COLO668 (cell line): ENCODE results near the gene IRGQ.
A peak's percentile ranks its signal among the peaks of the same experiment; 100 is the strongest.
"Not testable (repeated sequence)": the region's sequence is repeated elsewhere in the genome, so short reads cannot be mapped to it uniquely, and the experiment has no call there.

Experiments
- DNase-seq: peaks from one replicate; lab custom pipeline; 2025; ENCODE audit not compliant: unreplicated experiment; lab: John Stamatoyannopoulos, UW

IRGQ gene

DNA sequence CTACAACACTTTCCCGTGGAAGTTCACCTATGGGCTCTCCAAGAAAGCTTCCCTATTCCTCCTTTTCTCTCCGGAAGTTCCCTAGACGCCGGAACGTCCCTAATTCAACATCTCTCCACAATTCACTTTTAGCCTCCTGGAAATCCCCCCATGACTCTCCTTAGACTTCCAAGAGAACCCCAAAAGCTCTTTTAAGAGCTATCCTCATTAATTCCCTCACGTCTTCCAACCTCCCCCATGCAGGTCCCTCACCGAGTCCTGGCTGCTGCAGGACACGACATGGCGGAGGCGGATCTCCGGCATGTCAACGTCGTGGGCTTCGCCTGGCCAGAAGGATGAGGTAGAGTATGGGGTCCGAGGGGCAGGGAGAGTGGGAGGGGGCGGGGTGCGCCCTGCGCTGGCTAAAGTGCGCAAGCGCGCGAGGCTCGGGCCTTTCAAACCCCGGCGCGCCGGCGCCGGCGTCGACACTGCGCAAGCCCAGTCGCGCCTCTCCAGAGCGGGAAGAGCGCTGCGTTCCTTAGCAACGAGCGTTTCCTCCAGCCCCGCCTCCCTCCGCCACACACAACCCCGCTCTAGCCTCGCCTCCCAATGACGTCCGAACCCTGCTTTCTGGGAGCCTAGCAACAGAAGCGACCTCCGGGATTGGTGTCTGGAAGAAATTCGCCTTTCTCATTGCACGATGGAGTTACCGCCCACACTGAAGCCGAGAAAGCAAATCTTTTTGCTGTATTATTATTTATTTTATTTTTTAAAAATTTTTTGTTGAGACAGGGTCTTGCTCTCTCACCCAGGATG lies 20.6 kb downstream of the IRGQ start, which contains the start of the genes PINLYP and XRCC1:
TSS of gene PINLYP (plus strand) at position 646 of the 795 bp plus-strand sequence. CDS start 1,391 bp downstream, outside the sequence.
TSS of gene XRCC1 (minus strand) at position 372 of the 795 bp plus-strand sequence. CDS start at position 303, 69 bp downstream.
- peak; percentile 98 for DNase-seq

DNA sequence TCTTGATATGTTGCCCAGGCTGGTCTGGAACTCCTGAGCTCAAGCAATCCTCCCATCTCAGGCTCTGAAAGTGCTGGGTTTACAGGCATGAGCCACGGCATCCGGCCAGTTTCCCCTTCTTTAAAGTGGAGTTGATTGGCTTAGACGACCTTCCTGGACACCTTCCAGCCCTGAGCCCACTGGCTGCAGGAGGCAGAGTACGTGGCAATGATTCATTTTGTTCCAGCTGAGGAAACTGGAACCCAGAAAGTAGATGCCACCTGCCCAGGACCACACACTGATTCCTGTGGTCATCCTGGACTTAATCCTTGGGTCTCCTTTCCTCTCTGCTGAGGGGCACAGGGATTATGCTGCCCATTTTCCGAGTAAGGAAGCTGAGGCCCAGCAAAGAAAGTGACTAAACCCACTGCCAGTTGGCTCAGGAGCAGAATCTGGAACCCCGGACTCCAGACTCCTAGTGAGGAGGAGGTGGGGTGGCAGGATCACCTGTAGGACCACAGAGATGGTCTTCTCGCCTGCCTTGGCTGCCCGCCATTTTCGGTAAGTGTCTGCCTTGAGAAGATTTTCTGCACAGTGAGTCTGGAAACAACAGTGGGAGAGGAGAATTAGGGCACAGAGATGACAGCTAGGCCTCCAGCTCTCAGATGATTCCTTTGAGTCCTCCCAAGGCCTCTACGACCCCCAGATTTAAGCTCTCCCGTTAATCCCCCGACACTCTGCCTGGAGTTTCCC lies 21.3 kb downstream of the IRGQ start:
- DNase-seq, result no peak

DNA sequence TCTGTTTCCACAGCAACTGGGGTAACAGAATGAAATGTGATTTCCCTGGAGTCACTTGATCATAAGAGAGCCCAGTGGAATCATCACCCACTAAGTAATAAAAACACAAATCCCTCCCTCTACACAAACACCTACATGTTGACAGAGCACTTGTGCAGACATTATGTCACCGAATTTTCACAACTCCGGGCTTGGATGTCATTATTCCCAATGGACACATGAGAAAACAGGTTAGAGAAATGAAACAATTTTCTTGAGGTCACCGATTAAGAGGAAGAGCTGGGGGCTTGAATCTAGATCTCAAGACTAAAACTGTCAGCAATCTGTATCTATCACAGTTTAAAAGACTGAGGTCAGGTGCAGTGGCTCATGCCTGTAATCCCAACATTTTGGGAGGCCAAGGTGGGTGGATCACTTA lies 23.8 kb downstream of the IRGQ start:
- peak; percentile 64 for DNase-seq

DNA sequence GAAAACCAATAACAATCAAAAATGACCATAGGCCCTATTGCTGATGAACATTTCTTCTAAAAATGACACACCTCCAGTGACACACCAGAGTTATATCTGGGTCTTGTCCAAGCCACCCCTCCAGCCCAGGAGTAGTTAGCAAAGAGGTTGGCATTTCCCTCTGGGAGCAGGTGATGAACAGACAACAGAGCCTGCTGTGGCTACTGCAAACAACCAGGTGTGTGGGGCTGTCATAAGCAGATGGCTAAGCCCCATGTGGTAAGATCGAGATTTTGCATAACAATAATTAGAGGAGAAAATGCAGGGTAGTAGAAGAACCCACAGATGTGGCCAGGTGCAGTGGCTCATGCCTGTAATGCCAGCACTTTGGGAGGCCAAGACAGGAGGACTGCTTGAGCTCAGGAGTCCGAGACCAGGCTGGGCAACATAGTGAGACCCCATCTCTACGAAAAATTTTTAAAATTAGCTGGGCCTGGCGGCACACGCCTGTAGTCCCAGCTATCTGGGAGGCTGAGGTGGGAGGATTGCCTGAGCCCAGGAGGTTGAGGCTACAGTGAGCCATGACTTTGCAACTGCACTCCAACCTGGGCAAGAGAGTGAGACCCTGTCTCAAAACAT lies 25.7 kb downstream of the IRGQ start:
- peak; percentile 76 for DNase-seq

DNA sequence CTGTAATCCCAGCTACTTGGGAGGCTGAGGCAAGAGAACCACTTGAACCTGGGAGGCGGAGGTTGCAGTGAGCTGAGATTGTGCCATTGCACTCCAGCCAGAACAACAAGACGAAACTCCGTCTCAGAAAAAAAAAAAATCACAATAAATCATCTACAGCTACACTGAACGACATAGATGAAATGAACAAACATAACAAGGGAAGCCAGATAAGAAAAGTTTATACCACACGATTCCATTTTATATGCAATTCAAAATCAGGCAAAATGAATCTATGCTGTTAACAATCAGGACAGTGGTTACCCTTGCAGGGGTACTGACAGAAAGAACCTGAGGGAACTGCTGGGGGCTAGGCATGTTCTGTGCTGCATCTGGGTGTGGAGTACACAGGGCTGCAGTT lies 26.3 kb downstream of the IRGQ start:
- no peak for DNase-seq

DNA sequence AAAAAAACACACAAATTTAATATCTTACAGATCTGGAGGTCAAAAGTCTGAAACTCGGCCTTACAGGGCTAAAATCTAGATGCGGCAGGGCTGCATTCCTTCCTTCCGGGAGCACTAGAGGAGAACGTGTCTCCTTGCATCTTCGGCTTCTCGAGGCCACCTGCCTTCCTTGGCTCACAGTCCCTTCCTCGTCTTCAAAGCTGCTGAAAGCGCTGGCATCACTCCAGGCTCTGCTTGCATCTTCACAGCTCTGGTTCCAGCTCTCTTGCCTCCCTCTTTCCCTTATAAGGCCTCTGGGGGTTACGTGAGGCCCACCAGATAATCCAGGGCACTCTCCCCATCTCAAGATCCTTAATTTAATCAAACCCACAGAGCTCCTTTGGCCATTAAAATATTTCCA lies 31.1 kb downstream of the IRGQ start:
- no peak for DNase-seq

DNA sequence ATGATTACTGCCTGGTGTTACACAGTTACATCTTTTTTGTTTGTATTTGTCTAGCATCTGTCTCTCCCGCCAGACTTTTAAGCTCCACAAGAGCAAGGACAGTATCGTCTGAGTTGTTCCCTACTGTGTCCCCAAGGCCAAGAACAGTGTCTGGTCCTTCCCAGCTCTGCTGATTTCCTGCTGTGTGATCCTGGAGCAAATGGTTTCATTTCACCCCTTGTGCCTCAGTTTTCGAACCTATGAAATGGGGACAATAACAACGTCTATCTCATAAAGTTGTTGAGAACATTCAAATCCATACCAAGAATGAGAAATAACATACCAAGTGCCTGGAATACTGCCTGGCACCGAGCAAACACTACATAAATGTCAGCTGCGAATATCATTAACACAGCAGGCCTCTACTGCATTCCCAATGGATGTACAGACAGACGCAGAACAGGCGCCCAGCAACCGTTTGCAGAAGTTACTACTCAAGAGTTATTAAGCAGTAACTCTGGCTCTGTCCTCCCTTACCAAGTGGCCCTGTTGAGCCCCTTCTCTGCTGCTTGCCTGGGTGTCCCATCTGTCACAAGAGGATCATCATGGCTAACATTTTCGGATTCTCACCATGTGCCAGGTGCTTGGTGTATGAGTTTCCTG lies 32.0 kb downstream of the IRGQ start:
- no peak for DNase-seq

DNA sequence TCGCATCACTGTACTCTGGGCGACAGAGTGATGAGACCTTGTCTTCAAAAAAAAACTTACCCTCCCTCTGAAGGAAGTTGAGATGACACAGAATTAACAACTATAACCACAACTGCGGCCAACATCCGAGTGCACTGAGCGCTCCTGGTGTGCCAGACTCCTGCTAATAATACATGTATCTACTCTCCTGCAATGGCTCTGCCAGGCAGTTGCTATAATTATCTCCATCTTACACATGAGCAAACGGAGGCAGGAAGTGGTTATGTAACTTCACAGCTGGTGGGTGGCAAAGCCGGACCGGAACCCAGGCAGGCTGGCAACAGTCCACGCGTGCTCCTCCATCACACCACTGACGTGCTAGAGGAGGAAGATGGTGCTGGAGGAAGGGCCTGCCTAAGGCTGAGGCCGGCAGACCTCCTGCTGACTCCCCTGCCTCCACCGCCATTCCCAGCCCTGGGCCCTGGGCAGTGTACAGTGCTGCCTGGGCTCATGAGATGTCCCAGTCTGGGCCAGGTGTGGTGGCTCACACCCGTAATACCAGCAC lies 33.2 kb downstream of the IRGQ start:
- no peak for DNase-seq

DNA sequence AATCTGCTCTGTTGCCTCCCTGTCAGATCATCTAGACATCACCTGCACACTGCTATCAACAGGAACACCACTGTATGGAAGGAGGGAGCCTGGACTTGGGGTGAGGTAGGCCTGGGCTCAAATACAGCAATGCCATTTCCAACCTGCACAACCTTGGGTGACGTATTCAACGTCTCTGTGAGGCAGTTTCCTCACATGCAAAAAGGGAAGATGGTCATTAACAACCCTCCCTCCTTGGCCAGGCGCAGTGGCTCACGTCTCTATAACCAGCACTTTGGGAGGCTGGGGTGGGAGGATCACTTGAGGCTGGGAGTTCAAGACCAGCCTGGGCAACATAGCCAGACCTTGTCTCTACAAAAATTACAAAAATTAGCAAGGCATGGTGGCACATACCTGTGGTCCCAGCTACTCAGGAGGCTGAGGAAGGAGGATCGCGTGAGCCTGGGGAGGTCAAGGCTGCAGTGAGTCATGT lies 33.7 kb downstream of the IRGQ start:
- no peak for DNase-seq

DNA sequence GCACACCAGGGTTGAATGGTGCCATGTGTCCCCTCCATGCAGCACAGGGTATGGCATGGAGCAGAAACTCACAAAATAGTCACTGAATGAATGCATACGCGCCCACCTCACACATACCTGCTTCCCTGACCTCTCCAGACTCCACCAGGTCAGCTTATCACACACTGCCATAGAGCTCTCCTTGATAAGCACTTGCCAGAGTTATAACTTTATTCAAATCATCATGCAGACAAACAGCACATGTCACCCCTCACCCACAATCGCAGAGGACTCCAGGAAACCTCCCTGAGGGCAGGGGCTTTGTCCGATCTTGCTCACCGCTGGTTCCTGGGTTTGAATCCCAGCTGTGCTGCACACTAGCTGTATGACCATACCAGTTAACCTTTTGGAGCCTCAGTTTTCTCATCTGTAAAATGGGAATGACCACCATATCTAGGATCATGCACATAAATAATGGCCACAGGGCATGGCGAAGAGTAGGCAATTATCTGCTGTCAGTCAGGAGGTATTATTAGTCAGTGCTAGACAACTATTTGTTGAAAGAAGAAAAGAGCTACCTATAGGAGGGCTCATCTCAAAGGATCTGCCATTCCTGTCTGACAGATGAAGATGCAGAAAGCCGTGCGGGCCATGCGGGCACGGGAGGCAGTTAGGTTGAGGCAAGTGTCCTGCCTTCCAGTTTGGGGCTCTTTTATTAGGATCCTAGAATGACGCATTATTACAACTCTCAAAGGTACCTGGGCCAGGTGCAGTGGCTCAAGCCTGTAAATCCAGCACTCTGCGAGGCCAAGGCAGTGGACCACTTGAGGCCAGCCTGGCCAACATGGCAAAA lies 34.6 kb downstream of the IRGQ start:
- DNase-seq, result no peak

DNA sequence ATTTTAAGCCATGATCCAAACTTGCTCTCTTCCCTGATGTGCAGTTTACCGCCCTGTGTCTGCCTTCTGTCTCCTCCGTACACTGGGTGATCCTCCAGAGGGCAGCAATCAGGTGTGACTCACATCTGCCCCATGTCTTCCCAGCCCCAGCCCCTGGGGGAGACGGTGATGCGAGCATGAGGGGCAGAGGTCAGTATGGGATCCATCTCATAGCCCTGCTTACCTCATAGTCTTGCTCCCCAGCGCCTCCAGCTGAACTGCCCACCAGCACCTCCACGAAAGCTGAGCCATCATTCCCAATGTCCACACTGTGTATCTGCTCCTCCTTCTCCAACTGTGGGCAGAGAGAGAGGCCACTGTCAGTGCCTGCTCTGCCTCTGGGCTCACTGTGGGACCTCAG lies 35.2 kb downstream of the IRGQ start:
- DNase-seq, result no peak

DNA sequence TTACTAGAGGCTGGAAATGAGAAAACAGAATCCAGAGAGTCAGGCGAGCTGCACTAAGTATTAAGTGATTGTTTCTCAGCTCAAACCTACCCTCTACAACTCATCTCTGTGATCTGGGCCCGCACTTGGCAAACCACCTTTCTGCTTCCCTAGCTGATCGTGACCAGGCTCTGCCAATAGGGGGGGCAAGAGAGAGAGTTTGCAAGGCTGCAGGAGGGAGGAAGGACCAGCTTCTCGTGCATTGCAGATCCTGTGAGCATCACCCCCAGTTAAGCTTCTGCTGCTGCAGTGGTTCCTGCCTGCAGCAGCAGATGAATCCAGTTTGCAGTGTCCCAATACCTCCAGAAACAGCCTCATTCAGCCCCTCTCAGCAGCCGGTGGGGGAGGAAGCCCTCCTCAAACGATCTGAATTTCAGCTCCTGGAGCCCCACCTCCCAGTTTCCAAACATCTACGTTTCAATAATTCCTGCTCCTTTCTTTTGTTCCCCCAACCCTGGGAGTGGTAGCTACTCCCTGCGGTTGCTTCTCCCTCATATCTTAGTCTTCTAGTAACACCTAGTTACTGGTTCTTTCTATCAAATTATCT lies 40.7 kb downstream of the IRGQ start:
- peak; percentile 70 for DNase-seq

DNA sequence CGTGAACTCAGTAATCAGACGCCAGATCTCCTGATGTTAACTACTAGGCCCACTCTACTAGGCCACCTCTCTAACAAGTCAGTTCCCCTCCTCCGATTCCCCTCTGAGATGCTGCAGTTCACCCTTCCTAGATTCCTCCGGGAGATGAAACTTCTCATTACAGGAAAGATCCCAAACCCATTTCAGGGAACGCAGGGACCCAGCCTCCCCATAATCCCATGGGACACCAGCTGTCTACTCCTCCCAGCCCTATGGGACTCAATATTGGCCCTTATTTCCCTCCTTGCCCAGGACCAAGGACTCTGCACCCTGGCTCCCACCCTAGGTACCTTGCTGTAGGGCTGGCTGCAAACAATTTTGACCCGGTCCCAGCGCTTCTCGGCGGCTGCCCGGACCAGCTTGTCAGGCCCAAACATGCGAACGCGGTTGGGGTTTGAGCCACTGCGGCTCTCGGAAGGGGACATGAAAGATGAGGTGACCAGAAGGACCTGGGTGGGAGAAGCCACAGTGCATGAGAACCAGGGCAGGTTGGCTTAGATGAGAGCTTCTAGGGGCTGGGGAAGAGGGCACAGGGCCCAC lies 41.5 kb downstream of the IRGQ start:
- DNase-seq, result no peak

DNA sequence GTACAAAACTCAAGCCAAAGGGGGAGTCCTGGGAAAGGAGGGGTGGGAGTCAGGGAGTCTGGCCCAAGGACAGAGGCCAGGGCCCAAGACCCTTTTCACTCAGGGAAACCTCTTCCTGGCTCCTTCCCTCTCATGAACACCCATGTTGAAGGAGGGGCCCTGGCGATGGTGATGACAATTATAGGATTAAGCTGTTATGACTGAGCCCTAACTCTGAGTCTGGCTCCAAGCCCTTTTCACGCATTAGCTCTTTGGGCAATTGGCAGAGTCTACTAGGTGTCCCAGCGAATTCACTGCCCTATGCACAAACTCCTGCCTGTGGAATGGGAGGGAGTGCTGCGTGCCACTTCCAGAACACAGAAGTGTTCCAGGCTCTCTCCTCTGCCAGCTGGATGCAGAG lies 42.3 kb downstream of the IRGQ start:
- DNase-seq, result no peak

DNA sequence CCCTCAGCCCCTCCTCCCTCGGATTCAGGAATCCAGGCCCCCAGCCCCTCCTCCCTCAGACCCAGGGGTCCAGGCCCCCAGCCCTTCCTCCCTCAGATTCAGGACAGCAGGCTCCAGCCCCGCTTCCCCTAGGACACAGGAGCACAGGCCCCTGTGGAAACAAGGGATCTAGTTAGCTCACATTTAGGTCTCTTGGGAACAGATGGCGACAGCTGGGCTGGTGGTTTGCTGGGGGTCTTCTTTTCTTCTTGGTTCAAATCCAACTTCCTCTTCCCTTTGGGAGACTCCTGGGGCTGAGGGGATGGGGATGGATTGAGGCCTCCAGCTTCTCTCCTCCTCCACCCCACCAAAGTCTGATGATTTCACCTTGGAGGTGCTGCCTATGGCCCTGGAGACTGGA lies 43.3 kb downstream of the IRGQ start:
- DNase-seq, result no peak

DNA sequence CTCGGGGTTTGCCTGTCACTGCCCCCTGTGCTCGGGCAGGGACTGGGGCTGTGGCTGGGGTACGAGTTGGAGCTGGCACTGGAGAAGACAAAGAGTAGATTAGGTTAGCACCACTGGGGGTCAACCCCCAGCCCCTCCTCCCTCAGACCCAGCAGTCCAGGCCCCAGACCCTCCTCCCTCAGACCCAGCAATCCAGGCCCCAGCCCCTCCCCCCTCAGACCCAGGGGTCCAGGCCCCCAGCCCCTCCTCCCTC lies 43.8 kb downstream of the IRGQ start:
- no peak for DNase-seq

DNA sequence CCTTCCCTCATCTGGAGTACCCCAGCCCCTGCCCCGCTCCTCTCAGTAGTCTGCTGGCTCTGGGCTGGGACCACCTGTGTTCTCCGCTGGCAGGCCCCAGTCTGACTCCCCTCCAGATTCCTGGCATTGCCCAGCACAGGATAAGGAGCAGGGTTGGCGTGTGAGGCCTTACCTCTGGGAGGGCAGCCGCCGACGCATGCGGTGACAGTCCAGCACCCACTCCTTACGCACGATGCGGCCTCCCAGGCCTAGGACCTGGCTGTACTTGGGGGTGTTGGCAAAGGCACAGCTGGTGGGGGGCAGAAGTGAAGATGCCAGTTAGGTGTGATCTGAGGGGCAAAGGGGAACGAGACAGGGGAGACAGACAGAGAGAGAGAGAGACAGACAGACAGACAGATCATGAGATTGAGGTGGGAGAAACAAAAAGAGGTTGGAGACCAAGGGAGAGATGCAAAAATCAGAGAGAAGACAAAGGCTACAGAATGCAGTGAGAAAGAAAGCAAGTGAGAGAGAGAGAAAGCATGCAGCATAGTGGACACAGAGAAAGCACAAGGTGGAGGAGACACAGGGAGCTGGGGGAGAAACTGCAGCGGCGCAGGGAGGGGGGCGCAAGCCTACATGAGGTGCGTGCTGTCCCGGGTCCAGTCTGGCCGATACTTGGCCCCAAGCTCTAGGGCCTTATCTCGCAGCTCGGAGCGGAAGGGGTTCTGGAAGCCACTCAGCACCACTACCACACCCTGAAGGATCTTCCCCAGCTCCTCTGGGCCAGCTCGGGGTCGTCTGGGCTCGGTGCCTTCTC lies 44.3 kb downstream of the IRGQ start:
- no peak for DNase-seq

DNA sequence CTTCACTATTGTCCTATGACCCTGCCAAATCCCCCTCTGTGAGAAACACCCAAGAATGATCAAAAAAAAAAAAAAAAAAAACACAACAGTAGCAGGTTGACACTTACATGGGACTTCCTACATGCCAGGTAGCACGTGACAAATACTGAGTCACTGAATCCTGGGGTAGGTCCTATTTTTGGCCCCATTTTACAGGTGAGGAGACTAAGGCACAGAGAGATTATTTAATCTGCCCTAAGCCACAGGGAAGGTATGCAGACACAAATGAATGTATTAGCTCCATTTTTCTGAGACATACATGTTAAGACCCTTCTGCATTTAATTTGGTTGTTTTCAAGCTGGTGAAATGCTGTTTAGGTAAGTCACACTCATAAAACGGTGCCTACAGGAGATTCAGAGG lies 47.2 kb downstream of the IRGQ start:
- no peak for DNase-seq

DNA sequence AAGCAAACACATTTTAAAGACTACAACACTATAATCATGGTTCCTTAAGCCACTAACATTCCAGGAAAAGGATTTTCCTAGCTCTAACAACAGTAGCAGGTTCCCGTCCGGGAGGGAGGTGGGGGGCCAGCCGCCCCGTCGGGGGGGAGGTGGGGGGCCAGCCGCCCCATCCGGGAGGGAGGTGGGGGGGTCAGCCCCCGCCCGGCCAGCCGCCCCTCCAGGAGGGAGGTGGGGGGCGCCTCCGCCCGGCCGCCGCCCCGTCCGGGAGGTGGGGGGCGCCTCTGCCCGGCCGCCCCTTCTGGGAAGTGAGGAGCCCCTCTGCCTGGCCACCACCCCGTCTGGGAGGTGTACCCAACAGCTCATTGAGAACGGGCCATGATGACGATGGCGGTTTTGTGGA lies 48.0 kb downstream of the IRGQ start:
- not testable (repeated sequence) for DNase-seq
